OCI-LY7 (cell line): ENCODE results near the gene CDADC1. TPM values are rescaled to one million over a fixed set of nuclear protein-coding genes. Genes with fewer than 3 reads are reported as not detected.

Experiments
- BruUV-seq: library from RNA; stranded (reverse); fragments of 400-500 nt; replicated peaks from 2 replicates; lab custom pipeline; 2021; lab: Mats Ljungman, UMichigan
- CTCF ChIA-PET: fragments of 300-600 bp; sonication (Branson Sonifier 250); formaldehyde crosslinking; loops from one replicate; lab custom pipeline; 2022; ENCODE audit warnings: antibody characterized with exemption; ENCODE audit not compliant: unreplicated experiment; lab: Charles Lee
- POLR2A ChIA-PET: fragments of 300-600 bp; sonication (Branson Sonifier 250); formaldehyde crosslinking; loops from one replicate; lab custom pipeline; 2022; ENCODE audit warnings: antibody characterized with exemption; lab: Charles Lee
- DNase-seq: peaks from one replicate; pipeline ENCODE4 v3.0.0-alpha.2; 2015; ENCODE audit warnings: low spot score
- H2AFZ ChIP-seq: fragments of 200-600 bp; sonication (generic), shearing (Covaris generic); 2 replicates; pipeline ENCODE4 v1.6.1; 2014; ENCODE audit warnings: mild to moderate bottlenecking, antibody characterized with exemption, low read length, moderate library complexity
- H3K27ac ChIP-seq: fragments of 200-600 bp; sonication (generic); 2 replicates; pipeline ENCODE4 v1.5.1; 2014; ENCODE audit warnings: mixed run types, low read depth, mild to moderate bottlenecking, moderate library complexity, low read length, inconsistent platforms; ENCODE audit not compliant: poor library complexity, severe bottlenecking
- H3K36me3 ChIP-seq: fragments of 200-600 bp; sonication (generic); 2 replicates; pipeline ENCODE4 v1.6.1; 2014; ENCODE audit warnings: mild to moderate bottlenecking, antibody characterized with exemption, low read length, moderate library complexity, mixed read lengths; ENCODE audit not compliant: insufficient read depth
- H3K4me1 ChIP-seq: fragments of 200-600 bp; sonication (generic); 2 replicates; pipeline ENCODE4 v1.5.1; 2014; ENCODE audit warnings: mild to moderate bottlenecking, low read length; ENCODE audit not compliant: insufficient read depth, poor library complexity, severe bottlenecking
- H3K4me2 ChIP-seq: fragments of 200-600 bp; sonication (generic); 2 replicates; pipeline ENCODE4 v1.6.1; 2014; ENCODE audit warnings: mild to moderate bottlenecking, low read length
- H3K4me3 ChIP-seq: fragments of 200-600 bp; sonication (generic); 2 replicates; pipeline ENCODE4 v1.5.1; 2014; ENCODE audit warnings: mild to moderate bottlenecking, low read depth, low read length; ENCODE audit not compliant: poor library complexity, severe bottlenecking
- H3K79me2 ChIP-seq: fragments of 200-600 bp; sonication (generic); 2 replicates; pipeline ENCODE4 v1.6.1; 2016; ENCODE audit warnings: low read depth, mild to moderate bottlenecking, low read length, moderate library complexity, mixed read lengths; ENCODE audit not compliant: insufficient read depth
- H3K9me2 ChIP-seq: fragments of 200-600 bp; sonication (generic); 2 replicates; pipeline ENCODE4 v1.6.1; 2016; ENCODE audit warnings: mild to moderate bottlenecking, low read length, mixed read lengths; ENCODE audit not compliant: insufficient read depth
- H3K9me3 ChIP-seq: fragments of 200-600 bp; sonication (generic); 2 replicates; pipeline ENCODE4 v1.6.1; 2014; ENCODE audit warnings: mild to moderate bottlenecking, mixed run types, low read length, mixed read lengths
- H4K20me1 ChIP-seq: fragments of 200-600 bp; sonication (generic); 2 replicates; pipeline ENCODE4 v1.6.1; 2014; ENCODE audit warnings: mild to moderate bottlenecking, antibody characterized with exemption, low read length, moderate library complexity, mixed read lengths; ENCODE audit not compliant: insufficient read depth
- CTCF ChIP-seq: fragments of 200-600 bp; sonication (generic); conservative IDR thresholded peaks from 2 replicates; pipeline ENCODE4 v1.5.1; 2014; ENCODE audit warnings: mild to moderate bottlenecking, antibody characterized with exemption, low read length, moderate library complexity, mixed read lengths
- EZH2phosphoT487 ChIP-seq: fragments of 200-600 bp; sonication (generic); IDR thresholded peaks from 2 replicates; pipeline ENCODE4 v1.6.1; 2018; ENCODE audit warnings: low read depth, borderline replicate concordance, mild to moderate bottlenecking, mixed run types, antibody characterized with exemption, low read length, moderate library complexity, mixed read lengths
- intact Hi-C: fragments of 100-400 bp; cut with micrococcal nuclease; formaldehyde crosslinking; loops from one replicate; pipeline ENCODE4 v1.10.0; 2022; ENCODE audit not compliant: unreplicated experiment
- total RNA-seq, 2 experiments: library from RNA; depleted of rRNA in 1 of 2; stranded (reverse); fragments of >200 nt in 1 of 2; shearing (Covaris generic) in 1 of 2; gene quantifications; 2 replicates each; pipeline ENCODE4 v1.2.3, GENCODE V29; 2014 to 2022

CDADC1 gene
- total RNA-seq, 2 experiments from 2014 or later = 9.1 to 12.5 TPM

- TF ChIP-seq CTCF (no peak), EZH2phosphoT487 (no peak)
- intact Hi-C loops = no loop called here
- H3K27ac ChIP-seq = no peak overlapping the region
- DNase-seq = no peak
- no TSS peak for BruUV-seq
- H3K9me3 ChIP-seq = no peaks in the 10 kb centered on the region
- no peaks in the 10 kb centered on the region for H4K20me1 ChIP-seq
- H2AFZ ChIP-seq = no peak overlapping the region
- CTCF ChIA-PET = no interaction called here
- no peaks in the 10 kb centered on the region for H3K79me2 ChIP-seq
- POLR2A ChIA-PET = interaction anchor here (0.6 to 0.9 kb wide), 3 partner anchors 14 to 134 kb away, joined by 3 to 5 read pairs (median 3); no protein-coding TSS in a partner anchor
- H3K4me1 ChIP-seq = no peaks in the 10 kb centered on the region
- H3K4me2 ChIP-seq = no peak overlapping the region
- H3K4me3 ChIP-seq = no peak overlapping the region
- no peaks in the 10 kb centered on the region for H3K9me2 ChIP-seq
- H3K36me3 ChIP-seq = peaks cover 53% of the 10 kb centered on the region
These were observed 39.1 kb upstream of the CDADC1 start for GRCh38 chr13:49208619-49209018.

- POLR2A ChIA-PET = interaction anchor here (1.9 kb wide), 1 partner anchor 28 kb away, joined by 5 read pairs; no protein-coding TSS in a partner anchor
- TF ChIP-seq CTCF = no peak
- TF ChIP-seq EZH2phosphoT487 = no peak
These were observed 37.6 kb upstream of the CDADC1 start for GRCh38 chr13:49210114-49210513.

GRCh38 chr13:49210669-49211068 is 37.1 kb upstream of the CDADC1 start:
- no peak overlapping the region for H3K4me2 ChIP-seq
- H3K4me3 ChIP-seq = no peak overlapping the region
- H3K9me2 ChIP-seq = no peaks in the 10 kb centered on the region
- H3K27ac ChIP-seq = no peak overlapping the region
- no peaks in the 10 kb centered on the region for H4K20me1 ChIP-seq
- DNase-seq = no peak
- no peaks in the 10 kb centered on the region for H3K9me3 ChIP-seq
- H2AFZ ChIP-seq = no peak overlapping the region
- H3K36me3 ChIP-seq = peaks cover 34% of the 10 kb centered on the region
- BruUV-seq = no TSS peak
- peaks cover 10% of the 10 kb centered on the region for H3K4me1 ChIP-seq
- intact Hi-C loops = no loop called here
- ChIA-PET POLR2A (interaction anchor here (0.5 to 1.9 kb wide), 2 partner anchors 26 to 29 kb away, joined by 3 to 5 read pairs; no protein-coding TSS in a partner anchor), CTCF (no interaction called here)
- TF ChIP-seq CTCF (no peak), EZH2phosphoT487 (no peak)
- H3K79me2 ChIP-seq = no peaks in the 10 kb centered on the region

More at GRCh38 chr13:49210114-49210513, 37.6 kb upstream of the CDADC1 start:
- DNase-seq = no peak
- H3K4me1 ChIP-seq = peaks cover 7% of the 10 kb centered on the region
- CTCF ChIA-PET = no interaction called here
- no peaks in the 10 kb centered on the region for H3K79me2 ChIP-seq
- intact Hi-C loops = no loop called here
- no peak overlapping the region for H2AFZ ChIP-seq
- no peak overlapping the region for H3K4me3 ChIP-seq
- BruUV-seq = no TSS peak
- no peak overlapping the region for H3K4me2 ChIP-seq
- no peaks in the 10 kb centered on the region for H4K20me1 ChIP-seq
- no peaks in the 10 kb centered on the region for H3K9me2 ChIP-seq
- no peak overlapping the region for H3K27ac ChIP-seq
- peaks cover 40% of the 10 kb centered on the region for H3K36me3 ChIP-seq
- no peaks in the 10 kb centered on the region for H3K9me3 ChIP-seq
